ENCODE data around the gene GSC2. TPM values are rescaled to one million over a fixed set of nuclear protein-coding genes. Genes with fewer than 3 reads are reported as not detected.

GSC2 gene
- total RNA-seq, 1 donor from 2014 or later, result not detected

- Histone ChIP-seq H4K20me1 (ENCODE audit: insufficient read depth, low read length) (peaks cover 20% of the 10 kb centered on the region), H3K4me1 (ENCODE audit: insufficient read depth, low read length) (no peaks in the 10 kb centered on the region), H3K27me3 (ENCODE audit: insufficient read depth, low read length) (no peaks in the 10 kb centered on the region), H3K4me3 (ENCODE audit: insufficient read depth, low read depth, low read length) (no peak overlapping the region), H2AFZ (ENCODE audit: low read depth, low read length) (no peak overlapping the region), H3K9me3 (ENCODE audit: insufficient read depth, low read depth, low read length) (no peaks in the 10 kb centered on the region), H3K4me2 (ENCODE audit: low read length) (no peak overlapping the region), H3K79me2 (ENCODE audit: insufficient read depth, low read length) (no peaks in the 10 kb centered on the region), H3K9ac (ENCODE audit: low read length) (no peak overlapping the region), H3K27ac (ENCODE audit: low read depth, low read length) (no peak overlapping the region), H3K36me3 (ENCODE audit: insufficient read depth, low read length) (peaks cover 19% of the 10 kb centered on the region)
- TF ChIP-seq EZH2 (IDR thresholded peaks at IDR 0.05; ENCODE audit: insufficient read depth, low read length) (no peak), CTCF (IDR thresholded peaks at IDR 0.05; ENCODE audit: insufficient read depth, low read depth, low read length) (no peak)
- H3K27me3 Mint-ChIP-seq (ENCODE audit: low read depth, unreplicated experiment), result peaks cover 4% of the 10 kb centered on the region
- H3K4me1 Mint-ChIP-seq (ENCODE audit: low read depth, unreplicated experiment), result no peaks in the 10 kb centered on the region
- H3K9me3 Mint-ChIP-seq (ENCODE audit: unreplicated experiment), result no peaks in the 10 kb centered on the region
- peaks cover 26% of the 10 kb centered on the region for H3K36me3 Mint-ChIP-seq (ENCODE audit: low read depth, unreplicated experiment)
- DNase-seq (ENCODE audit: low read depth), result no peak
- no peak overlapping the region for H3K27ac Mint-ChIP-seq (ENCODE audit: unreplicated experiment)
- FAIRE-seq, result no peak
- H3K4me3 Mint-ChIP-seq (ENCODE audit: unreplicated experiment), result no peak overlapping the region
These were observed 16.5 kb downstream of the GSC2 start for GRCh38 chr22:19133561-19133960.

GRCh38 chr22:19132693-19133400 lies 17.2 kb downstream of the GSC2 start:
- H3K9me3 ChIP-seq (ENCODE audit: insufficient read depth, low read depth, low read length), result no peaks in the 10 kb centered on the region
- H3K27me3 ChIP-seq (ENCODE audit: insufficient read depth, low read length), result no peaks in the 10 kb centered on the region
- no peak for TF ChIP-seq EZH2 (IDR thresholded peaks at IDR 0.05; ENCODE audit: insufficient read depth, low read length)
- no peak for TF ChIP-seq CTCF (IDR thresholded peaks at IDR 0.05; ENCODE audit: insufficient read depth, low read depth, low read length)
- no peak overlapping the region for H3K4me2 ChIP-seq (ENCODE audit: low read length)
- peaks cover 19% of the 10 kb centered on the region for H3K36me3 ChIP-seq (ENCODE audit: insufficient read depth, low read length)
- H2AFZ ChIP-seq (ENCODE audit: low read depth, low read length), result no peak overlapping the region
- no peak overlapping the region for H3K4me3 Mint-ChIP-seq (ENCODE audit: unreplicated experiment)
- H3K4me1 Mint-ChIP-seq (ENCODE audit: low read depth, unreplicated experiment), result no peaks in the 10 kb centered on the region
- no peaks in the 10 kb centered on the region for H3K79me2 ChIP-seq (ENCODE audit: insufficient read depth, low read length)
- peaks cover 7% of the 10 kb centered on the region for H3K27me3 Mint-ChIP-seq (ENCODE audit: low read depth, unreplicated experiment)
- no peak overlapping the region for H3K27ac Mint-ChIP-seq (ENCODE audit: unreplicated experiment)
- H3K9me3 Mint-ChIP-seq (ENCODE audit: unreplicated experiment), result no peaks in the 10 kb centered on the region
- no peak overlapping the region for H3K4me3 ChIP-seq (ENCODE audit: insufficient read depth, low read depth, low read length)
- H4K20me1 ChIP-seq (ENCODE audit: insufficient read depth, low read length), result peaks cover 19% of the 10 kb centered on the region
- no peaks in the 10 kb centered on the region for H3K4me1 ChIP-seq (ENCODE audit: insufficient read depth, low read length)
- DNase-seq (ENCODE audit: low read depth), result no peak
- no peak for FAIRE-seq
- H3K9ac ChIP-seq (ENCODE audit: low read length), result no peak overlapping the region
- H3K27ac ChIP-seq (ENCODE audit: low read depth, low read length), result no peak overlapping the region
- H3K36me3 Mint-ChIP-seq (ENCODE audit: low read depth, unreplicated experiment), result peaks cover 26% of the 10 kb centered on the region

- no peak overlapping the region for H3K27ac Mint-ChIP-seq (ENCODE audit: unreplicated experiment)
- H3K36me3 ChIP-seq (ENCODE audit: insufficient read depth, low read length), result peaks cover 12% of the 10 kb centered on the region
- H3K9ac ChIP-seq (ENCODE audit: low read length), result no peak overlapping the region
- H3K79me2 ChIP-seq (ENCODE audit: insufficient read depth, low read length), result no peaks in the 10 kb centered on the region
- no peak overlapping the region for H3K4me3 Mint-ChIP-seq (ENCODE audit: unreplicated experiment)
- H2AFZ ChIP-seq (ENCODE audit: low read depth, low read length), result no peak overlapping the region
- peaks cover 10% of the 10 kb centered on the region for H3K27me3 Mint-ChIP-seq (ENCODE audit: low read depth, unreplicated experiment)
- H3K4me2 ChIP-seq (ENCODE audit: low read length), result no peak overlapping the region
- FAIRE-seq (no peak), DNase-seq (ENCODE audit: low read depth) (no peak)
- peaks cover 13% of the 10 kb centered on the region for H4K20me1 ChIP-seq (ENCODE audit: insufficient read depth, low read length)
- no peak for TF ChIP-seq EZH2 (IDR thresholded peaks at IDR 0.05; ENCODE audit: insufficient read depth, low read length)
- no peak for TF ChIP-seq CTCF (IDR thresholded peaks at IDR 0.05; ENCODE audit: insufficient read depth, low read depth, low read length)
- H3K36me3 Mint-ChIP-seq (ENCODE audit: low read depth, unreplicated experiment), result peaks cover 26% of the 10 kb centered on the region
- no peaks in the 10 kb centered on the region for H3K9me3 Mint-ChIP-seq (ENCODE audit: unreplicated experiment)
- no peaks in the 10 kb centered on the region for H3K9me3 ChIP-seq (ENCODE audit: insufficient read depth, low read depth, low read length)
- no peaks in the 10 kb centered on the region for H3K4me1 ChIP-seq (ENCODE audit: insufficient read depth, low read length)
- H3K27ac ChIP-seq (ENCODE audit: low read depth, low read length), result no peak overlapping the region
- no peak overlapping the region for H3K4me3 ChIP-seq (ENCODE audit: insufficient read depth, low read depth, low read length)
- H3K27me3 ChIP-seq (ENCODE audit: insufficient read depth, low read length), result no peaks in the 10 kb centered on the region
- H3K4me1 Mint-ChIP-seq (ENCODE audit: low read depth, unreplicated experiment), result no peaks in the 10 kb centered on the region
These were observed 17.9 kb downstream of the GSC2 start for GRCh38 chr22:19132153-19132552.
